ENCODE measurements around the gene LRRC52.
A peak's percentile ranks its signal among the peaks of the same experiment; 100 is the strongest.

Gene LRRC52

DNA sequence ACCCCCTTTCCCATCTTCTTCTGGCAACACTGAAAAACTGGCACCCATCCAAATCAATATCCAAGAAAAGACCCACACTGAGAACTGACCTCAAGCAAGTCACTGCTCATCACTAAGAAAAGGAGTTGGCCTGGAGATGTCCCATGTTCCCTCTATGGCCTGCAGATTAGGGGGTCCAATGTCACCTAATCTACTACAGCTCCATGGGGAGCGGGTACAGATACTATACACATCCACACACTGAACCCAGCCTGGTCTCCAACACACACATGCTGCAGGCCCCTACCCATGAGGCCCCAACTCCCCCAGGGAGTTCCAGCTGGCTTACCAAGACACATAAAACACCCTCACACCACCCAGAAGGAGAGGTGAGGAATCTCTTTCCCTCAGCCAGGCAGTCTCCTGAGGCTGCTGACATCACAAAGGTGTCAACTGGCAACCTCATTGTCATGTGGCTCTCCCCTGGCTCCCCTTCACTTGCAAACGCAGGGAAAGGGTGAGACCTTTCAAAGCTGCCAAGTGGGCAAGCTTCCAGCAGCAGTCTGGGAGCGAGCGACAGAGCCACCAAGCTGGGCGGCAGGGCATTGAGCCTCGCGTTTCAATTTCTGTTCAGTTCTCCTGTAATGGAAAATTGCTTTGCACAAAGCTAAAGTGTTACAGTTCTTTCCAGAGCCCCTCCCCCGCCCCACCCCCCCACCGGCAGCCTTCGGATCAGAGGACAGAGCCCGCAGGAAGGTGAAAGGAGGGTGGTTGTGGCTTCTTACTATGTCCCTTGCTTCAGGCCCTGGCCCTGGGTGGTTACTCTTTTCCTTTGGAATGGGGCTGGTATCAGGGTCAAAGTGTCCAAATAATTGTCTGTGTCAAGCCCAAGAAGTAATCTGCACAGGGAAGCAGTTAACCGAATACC lies at the start of gene LRRC52:
LRRC52 (plus strand) TSS at position 469 of the 907 bp plus-strand sequence; CDS start at position 766, 297 bp downstream.
- FAIRE-seq, result no peak
- peak; percentile 20 for DNase-seq (ENCODE audit: low spot score)

DNA sequence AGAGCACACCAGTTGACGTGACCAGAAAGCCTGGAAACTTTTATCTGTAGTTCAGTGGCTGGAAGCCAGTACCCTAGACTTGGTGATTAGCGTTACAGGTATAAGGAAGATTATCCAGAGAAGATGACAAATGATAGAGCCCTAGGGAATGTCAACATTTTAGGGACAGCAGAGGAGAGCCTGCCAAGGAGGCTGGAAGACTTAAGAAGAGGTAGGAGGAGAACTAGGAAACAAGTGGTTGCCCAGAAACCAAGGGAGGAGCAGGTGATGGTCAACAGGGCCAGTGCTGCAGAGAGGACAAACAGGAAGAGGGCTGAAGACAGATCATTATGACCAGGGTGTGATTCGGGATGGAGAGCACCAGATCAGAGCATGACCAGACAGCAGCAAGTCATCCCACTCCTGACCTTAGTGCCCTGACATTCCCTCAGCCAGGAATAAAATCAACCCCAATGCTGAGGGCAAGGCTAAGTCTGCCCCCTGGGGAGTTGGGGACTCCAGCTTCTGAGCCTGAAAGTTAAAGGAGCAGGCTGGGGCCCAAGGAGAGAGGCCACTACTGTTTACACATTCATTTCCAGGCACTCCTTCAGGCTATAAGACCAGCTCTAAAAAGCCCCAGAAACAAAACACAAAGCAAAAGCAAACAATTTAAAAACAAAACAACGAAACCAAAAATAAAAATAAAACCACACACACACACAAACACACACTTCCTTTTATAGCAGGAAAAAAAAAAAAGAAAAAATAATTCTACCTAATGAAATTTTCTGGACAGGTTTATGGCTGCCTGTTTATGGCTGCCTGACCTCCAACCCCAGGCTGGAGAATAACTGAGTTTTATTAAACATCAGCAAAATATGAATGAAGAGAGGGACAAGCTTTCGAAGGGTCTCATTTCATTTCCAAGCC lies 48.6 kb upstream of the LRRC52 start:
- no peak for DNase-seq (ENCODE audit: low spot score)
- FAIRE-seq, result no peak

- no peak for FAIRE-seq
- DNase-seq (ENCODE audit: low spot score), result no peak
These were observed 48.0 kb upstream of the LRRC52 start for GRCh38 chr1:165495858-165496205.

GRCh38 chr1:165496501-165496900 lies 47.3 kb upstream of the LRRC52 start:
- FAIRE-seq, result no peak
- no peak for DNase-seq (ENCODE audit: low spot score)

DNA sequence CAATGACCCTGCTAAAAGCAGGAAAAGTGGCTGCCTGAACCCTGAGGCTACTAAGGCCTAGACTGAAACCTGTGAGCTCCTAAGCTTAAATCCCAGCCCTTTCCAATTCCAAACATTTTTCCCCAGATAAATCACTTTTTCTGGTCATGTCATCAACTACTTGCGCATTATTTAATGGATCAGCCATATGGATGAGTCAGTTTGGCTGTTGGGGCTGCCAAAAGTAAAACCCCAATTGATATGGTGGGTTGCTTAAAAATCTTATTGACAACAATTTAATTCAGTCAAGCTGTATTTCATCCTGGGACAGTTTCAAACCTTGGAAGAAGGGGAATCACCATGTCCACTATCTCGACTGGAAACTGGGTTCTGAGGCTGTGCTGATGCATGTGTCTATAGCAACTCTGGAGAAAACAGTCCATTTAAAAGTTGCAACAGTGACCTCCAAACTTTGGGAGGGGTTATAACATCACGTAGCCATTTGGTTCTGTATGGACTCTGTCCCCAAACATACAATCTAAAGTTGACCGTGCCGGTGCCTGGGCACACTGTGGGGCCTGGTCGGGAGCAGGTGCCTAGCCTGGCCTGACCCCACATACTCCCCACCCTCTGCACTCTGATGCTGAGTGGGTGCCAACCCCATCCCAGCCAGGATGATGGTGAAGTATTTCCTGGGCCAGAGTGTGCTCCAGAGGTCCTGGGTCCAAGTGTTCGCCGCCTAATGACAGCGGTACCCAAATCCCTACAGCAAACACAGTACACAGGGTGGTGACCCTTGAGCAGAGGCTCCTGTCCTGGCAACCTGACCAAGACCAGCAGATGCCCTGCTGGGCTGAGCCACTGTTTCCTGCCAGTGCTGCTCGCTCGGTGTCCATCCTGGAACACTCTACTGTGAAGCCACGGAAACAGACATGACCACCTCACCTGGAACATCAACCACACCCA lies 46.5 kb upstream of the LRRC52 start:
- no peak for FAIRE-seq
- DNase-seq (ENCODE audit: low spot score), result no peak

DNA sequence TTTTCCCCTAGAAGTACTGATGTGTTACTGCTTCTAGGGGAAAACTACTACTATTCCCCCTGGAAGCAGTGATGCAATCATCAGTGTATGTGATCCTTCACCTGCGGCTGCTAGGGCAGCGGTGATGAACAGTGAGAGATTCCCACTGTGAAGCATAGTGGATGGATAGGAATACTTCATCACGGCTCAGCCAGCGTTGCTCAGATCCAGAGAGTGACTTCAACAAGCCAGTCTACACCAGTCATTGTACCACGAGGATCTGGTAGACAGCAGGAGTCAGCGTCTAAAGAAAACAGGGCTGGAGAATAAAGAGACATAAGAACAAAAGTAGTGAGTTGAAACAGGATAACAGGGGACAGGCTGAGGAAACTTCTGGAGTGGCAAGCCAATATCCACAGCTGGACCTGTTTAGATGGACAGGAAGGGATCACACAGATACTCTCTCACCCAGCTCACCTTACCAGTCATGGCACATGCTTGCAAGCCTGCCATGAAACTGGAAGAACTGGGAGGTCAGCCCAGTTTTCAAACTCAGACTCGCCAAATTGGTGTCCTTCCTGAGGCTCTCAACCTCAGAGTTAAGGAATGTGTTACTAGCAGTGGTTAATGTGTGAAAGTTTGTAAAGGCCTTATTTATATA lies 42.4 kb upstream of the LRRC52 start:
- DNase-seq (ENCODE audit: low spot score), result no peak

GRCh38 chr1:165501970-165502348 lies 41.8 kb upstream of the LRRC52 start:
- no peak for DNase-seq (ENCODE audit: low spot score)
- FAIRE-seq, result no peak

More for the DNA sequence above, 42.4 kb upstream of the LRRC52 start:
- FAIRE-seq, result no peak

DNA sequence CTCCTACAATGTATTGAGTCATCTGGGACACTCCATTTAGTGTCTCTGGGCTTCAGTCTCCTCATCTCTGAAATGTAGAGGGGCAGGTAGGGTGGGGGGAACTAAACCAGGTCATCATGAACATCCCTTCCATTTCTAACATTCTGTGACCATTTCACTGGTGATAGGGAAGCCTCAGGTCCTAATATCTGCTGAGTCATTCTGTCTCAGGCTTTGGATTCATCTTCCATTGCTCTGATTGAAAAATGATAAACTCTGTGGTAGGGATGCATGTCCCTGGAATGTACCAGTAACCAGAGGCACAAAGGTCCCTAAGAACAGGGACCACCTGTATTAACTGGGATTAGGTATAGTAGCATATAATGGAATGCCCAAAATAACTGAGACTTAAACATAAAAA lies 36.2 kb upstream of the LRRC52 start:
- no peak for DNase-seq (ENCODE audit: low spot score)
- FAIRE-seq, result no peak

GRCh38 chr1:165508291-165508690 lies 35.5 kb upstream of the LRRC52 start:
- DNase-seq (ENCODE audit: low spot score), result no peak
- no peak for FAIRE-seq

DNA sequence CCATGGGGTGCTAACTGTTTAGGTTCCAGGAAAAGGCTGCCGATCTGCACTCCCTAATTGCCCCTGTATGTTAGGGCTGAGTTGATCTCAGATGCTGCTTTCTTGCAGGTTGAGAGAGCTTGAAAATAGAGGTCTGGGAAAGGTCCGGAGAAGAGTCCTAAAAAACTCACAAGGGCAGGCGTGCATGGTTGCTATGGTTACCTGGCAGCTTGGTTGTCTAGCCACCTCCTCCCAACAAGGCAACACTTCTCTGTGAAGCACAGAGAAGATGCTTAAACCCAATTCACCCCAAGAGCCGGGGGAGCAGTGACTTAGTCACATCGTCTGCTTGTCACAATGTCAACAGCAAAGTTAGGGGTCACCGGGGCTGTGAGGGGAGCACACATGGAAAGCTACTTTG lies 31.0 kb upstream of the LRRC52 start:
- DNase-seq (ENCODE audit: low spot score) (no peak), FAIRE-seq (no peak)

GRCh38 chr1:165516469-165516868 lies 27.3 kb upstream of the LRRC52 start:
- no peak for FAIRE-seq

GRCh38 chr1:165520646-165521045 lies 23.2 kb upstream of the LRRC52 start:
- DNase-seq (ENCODE audit: low spot score), result no peak
- no peak for FAIRE-seq

More at GRCh38 chr1:165516469-165516868, 27.3 kb upstream of the LRRC52 start:
- DNase-seq (ENCODE audit: low spot score), result no peak

- FAIRE-seq (no peak), DNase-seq (ENCODE audit: low spot score) (no peak)
These were observed 19.0 kb upstream of the LRRC52 start for GRCh38 chr1:165524639-165525285.

DNA sequence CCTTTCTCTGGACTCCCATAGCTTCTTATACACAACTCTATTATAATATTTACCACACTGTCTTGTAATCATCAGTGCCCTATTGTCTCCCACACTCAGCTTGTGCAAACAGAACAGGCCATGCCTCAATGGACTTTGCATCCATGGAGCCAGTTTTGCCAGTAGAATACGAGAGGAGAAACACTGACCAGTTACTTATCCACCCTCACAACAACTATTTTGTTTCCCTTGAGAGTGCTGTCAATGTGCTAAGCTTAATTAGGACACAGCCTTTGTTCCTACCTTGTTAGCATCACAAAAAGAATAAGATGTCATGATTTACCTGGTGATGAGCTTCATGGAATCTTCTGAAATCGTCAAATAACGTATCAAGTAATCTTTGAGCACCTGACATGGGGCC lies 18.1 kb upstream of the LRRC52 start:
- DNase-seq (ENCODE audit: low spot score) (no peak), FAIRE-seq (no peak)

DNA sequence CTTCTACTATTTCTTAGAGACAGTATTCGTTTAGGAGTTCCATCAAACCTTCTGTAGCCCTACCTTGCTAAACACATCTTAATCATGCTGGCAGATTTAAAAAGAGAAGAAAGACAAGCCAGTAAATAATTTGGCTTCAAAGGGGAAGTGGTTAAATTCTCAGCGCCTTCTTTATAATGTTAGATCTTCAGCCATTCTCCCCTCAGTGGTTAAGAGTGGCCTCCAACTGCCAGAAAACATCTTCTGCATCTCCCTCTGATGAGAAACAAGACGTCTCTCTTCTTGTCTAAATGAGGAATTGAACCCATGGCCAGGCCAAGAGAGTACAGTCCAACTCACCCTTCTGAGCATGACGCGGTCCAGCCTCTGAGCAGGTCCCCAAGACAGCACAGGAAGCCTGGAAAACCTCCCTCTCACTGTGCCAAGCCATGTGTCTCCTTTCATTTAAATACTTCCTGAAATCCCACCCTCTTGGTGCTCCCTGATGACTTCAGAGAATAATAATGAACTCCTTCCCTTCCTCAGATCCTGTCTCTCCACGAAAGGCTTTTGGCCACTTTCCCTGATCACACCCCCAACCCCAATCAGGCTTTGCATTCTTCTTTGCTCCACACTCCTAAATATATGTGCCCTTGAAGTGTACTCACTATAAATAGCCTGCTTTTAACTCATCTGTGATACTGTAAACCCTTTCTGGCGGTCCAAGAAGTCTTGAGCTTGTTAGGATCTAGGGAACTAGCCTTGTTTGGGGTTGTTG lies 16.4 kb upstream of the LRRC52 start:
- FAIRE-seq, result no peak
- DNase-seq (ENCODE audit: low spot score), result no peak

- no peak for FAIRE-seq
These were observed 12.8 kb upstream of the LRRC52 start for GRCh38 chr1:165531021-165531420.

GRCh38 chr1:165532053-165532452 lies 11.7 kb upstream of the LRRC52 start:
- FAIRE-seq (no peak), DNase-seq (ENCODE audit: low spot score) (no peak)

More at GRCh38 chr1:165531021-165531420, 12.8 kb upstream of the LRRC52 start:
- no peak for DNase-seq (ENCODE audit: low spot score)

GRCh38 chr1:165533254-165533653 lies 10.5 kb upstream of the LRRC52 start:
- FAIRE-seq (no peak), DNase-seq (ENCODE audit: low spot score) (no peak)

GRCh38 chr1:165536016-165536415 lies 7.8 kb upstream of the LRRC52 start:
- DNase-seq (ENCODE audit: low spot score) (no peak), FAIRE-seq (peak; percentile 23)

Measured in urothelium cell line (cell line).